Activated effector memory CD4-positive, alpha-beta T cell treated with anti-CD3 and anti-CD28 coated beads, Interleukin-2, amount 50 U/mL, for 16 hours (primary cell): ENCODE results near the gene SPOPL.
"Not testable (repeated sequence)": the region's sequence is repeated elsewhere in the genome, so short reads cannot be mapped to it uniquely, and the experiment has no call there.

Experiments used
- DNase-seq: peaks from one replicate; pipeline ENCODE4 v3.0.0-alpha.2; 2020

The SPOPL gene

DNA sequence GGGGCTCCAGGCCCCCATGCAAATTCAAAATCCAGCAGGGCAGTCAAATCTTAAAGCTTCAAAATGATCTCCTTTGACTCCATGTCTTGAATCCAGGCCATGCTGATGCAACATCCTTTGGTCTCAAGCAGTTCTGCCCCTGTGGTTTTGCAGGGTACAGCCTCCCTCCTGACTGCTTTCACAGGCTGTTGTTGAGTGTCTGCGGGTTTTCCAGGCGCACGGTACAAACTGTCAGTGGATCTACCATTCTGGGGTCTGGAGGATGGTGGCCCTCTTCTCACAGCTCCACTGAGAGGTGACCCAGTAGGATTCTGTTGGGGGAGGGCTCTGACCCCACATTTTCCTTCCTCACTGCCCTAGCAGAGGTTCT, 22.1 kb downstream of the SPOPL start:
- not testable (repeated sequence) for DNase-seq

GRCh38 chr2:138524353-138524752, 22.8 kb downstream of the SPOPL start:
- DNase-seq = not testable (repeated sequence)

DNA sequence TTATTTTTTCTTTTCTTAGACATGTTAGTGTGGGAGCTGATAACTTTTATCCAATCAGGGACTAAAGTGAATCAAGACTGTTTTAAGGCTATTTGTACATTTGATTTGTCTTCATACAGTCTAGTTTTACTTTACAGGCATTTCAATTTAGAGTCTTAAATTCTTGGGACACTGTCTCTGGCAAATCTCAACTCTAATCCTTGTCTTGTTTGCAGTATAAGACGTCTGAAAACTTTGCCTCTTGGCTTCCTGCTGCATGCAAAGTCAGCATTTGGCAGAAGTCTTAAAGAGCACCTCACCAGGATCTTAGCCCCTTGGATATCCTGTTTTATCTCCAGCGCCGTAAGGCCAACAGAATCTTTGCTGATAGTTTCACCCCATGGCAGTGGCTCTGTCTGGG, 30.3 kb downstream of the SPOPL start:
- no peak for DNase-seq

DNA sequence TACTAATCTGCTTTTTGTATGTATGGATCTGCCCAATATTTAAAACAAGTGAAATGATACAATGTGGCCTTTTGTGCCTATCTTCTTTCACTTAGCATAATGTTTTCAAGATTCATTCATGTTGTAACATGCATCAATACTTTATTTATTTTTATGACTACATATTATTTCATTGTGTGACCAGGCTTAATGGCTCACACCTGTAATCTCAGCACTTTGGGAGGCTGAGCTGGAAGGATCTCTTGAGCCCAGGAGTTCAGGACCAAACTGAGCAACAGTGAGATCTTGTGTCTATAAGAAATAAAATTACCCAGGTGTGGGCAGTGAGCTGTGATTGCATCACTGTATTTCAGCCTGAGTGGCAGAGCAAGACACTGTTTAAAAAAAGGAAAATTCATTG, 33.2 kb downstream of the SPOPL start:
- no peak for DNase-seq

- DNase-seq = no peak
Measured at GRCh38 chr2:138536302-138536701, 34.7 kb downstream of the SPOPL start.

GRCh38 chr2:138536740-138537139, 35.2 kb downstream of the SPOPL start:
- DNase-seq = no peak

GRCh38 chr2:138537170-138537915, 35.8 kb downstream of the SPOPL start:
- DNase-seq = no peak

- DNase-seq = not testable (repeated sequence)
Measured at GRCh38 chr2:138544206-138544605, 42.6 kb downstream of the SPOPL start.

- no peak for DNase-seq
Measured at GRCh38 chr2:138548796-138549195, 47.2 kb downstream of the SPOPL start.

- no peak for DNase-seq
Measured at GRCh38 chr2:138550172-138550571, 48.6 kb downstream of the SPOPL start.

- DNase-seq = no peak
Measured at GRCh38 chr2:138550670-138551287, 49.2 kb downstream of the SPOPL start.

DNA sequence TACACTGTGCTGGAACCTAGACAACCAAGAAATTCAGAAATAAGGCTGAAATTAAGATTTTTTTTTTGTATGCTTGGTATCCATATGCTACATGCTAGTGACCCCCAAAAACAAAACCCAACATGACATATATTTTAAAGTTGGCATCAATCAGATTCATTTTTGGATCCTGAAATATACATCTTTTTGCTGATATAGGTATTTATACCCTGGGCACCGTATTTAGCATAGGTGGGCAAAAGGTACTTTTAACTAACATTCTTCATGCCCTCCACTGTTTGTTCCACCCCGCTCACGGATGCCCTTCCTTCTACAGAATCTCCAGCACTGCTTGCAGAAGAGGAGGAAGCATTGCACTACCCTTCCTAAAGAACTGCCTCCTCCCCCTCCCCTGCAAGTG, 52.6 kb downstream of the SPOPL start:
- DNase-seq = no peak

GRCh38 chr2:138559641-138560040, 58.1 kb downstream of the SPOPL start:
- DNase-seq = no peak

DNA sequence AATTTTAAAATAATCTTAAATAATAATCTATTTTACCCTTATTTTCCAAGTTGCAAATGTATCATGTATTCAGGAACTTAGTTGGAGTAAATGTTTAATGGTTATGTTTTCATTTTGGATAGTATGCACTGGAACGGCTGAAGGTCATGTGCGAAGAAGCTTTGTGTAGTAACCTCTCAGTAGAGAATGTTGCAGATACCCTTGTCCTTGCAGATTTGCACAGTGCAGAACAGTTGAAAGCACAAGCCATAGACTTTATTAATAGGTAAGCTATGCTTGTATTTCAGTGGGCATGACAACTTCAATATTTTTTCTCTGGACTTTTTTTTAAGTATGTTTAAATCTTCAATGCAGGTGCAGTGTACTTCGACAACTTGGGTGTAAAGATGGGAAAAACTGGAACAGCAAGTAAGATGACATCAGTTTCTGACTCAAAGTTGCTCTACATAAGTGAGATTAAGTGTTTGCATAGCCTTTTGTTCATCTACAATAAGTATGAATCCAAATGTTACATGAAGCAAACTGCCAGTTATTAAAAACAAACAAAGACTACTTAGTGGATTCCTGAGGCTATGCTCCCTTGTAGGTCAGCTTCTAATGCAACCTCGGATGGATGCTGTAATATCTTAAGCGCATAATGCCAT, 63.1 kb downstream of the SPOPL start:
- DNase-seq = no peak

- no peak for DNase-seq
Measured at GRCh38 chr2:138565230-138565598, 63.6 kb downstream of the SPOPL start.

- DNase-seq = no peak
Measured at GRCh38 chr2:138572318-138572717, 70.7 kb downstream of the SPOPL start.

GRCh38 chr2:138577066-138577465, 75.5 kb downstream of the SPOPL start:
- no peak for DNase-seq

DNA sequence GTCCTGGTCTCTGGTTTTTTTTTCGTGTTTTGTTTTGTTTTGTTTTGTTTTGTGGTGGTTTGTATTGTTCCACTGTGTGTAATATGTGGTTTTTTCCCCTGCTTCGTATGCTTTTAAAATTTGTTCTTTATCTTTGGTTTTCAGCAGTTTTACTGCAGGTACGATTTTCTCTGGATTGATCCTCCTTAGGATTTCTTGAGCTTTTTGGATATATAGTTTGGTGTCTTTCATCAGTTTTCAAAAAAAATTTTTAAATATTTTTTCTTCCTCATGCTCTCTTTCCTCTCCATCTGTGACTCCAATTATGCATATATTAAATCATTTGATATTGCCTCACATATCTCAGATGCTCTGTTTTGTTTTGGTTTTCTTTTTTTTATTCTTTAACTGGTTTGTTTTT, 78.0 kb downstream of the SPOPL start:
- no peak for DNase-seq

DNA sequence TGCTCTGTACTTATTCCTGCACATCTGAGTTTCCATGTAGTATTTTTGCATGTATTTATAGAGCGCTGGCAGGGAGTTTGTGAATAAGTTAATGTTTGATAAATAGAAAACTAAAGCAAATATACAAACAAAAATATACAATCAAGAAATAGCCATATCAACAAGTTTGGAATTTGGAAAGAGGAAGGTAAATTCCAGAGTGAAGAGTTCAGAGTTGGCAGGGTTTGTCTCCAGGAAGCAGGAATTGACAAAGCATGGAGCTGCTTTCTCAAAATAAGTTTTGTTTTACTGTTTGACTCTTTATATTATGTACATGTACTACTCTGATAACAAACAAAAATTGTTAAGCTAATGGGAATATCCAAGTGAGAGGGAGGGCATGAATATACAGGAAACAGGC, 80.3 kb downstream of the SPOPL start:
- DNase-seq = no peak

GRCh38 chr2:138589663-138590062, 88.1 kb downstream of the SPOPL start:
- no peak for DNase-seq

GRCh38 chr2:138596403-138596802, 94.8 kb downstream of the SPOPL start:
- DNase-seq = no peak

DNA sequence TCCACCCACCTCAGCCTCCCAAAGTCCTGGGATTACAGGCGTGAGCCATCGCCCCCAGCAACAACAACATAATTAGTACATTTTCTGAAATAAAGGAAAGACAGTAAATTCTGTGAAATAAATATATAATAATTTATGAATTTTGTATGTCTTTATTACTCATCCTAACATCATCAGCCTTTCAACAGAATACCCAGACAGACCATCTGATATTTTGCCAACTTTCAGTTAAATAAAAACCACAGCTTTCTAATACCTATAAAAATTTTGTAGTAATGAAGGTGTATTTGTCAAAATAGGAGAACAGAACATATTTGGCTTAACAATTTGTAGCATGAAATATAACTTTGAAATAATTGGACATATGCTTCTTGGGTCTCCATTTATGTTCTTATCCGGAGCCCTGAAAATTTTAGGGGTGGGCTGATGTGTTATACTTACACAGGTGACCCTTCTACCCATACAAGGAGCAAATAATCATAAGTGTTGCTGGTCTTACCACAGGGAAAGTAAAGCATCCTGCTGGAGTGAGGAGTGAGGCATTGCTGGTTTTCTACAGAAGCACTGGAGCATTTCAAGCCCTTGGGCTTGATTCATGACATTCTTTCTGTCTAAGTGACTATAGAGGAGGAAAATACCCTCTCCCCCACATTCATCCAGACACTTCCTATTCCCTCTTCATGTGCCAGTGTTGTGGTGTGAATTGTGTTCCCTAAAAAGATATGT, 99.3 kb downstream of the SPOPL start:
- no peak for DNase-seq

- DNase-seq = no peak
Measured at GRCh38 chr2:138601458-138602165, 100.0 kb downstream of the SPOPL start.
